Activated CD8-positive, alpha-beta memory T cell treated with anti-CD3 and anti-CD28 coated beads, Interleukin-2, amount 50 U/mL, for 48 hours (primary cell): ENCODE measurements around the gene ALK.

Experiments
- DNase-seq: peaks from one replicate; pipeline ENCODE4 v3.0.0-alpha.2; 2020

ALK gene

DNA sequence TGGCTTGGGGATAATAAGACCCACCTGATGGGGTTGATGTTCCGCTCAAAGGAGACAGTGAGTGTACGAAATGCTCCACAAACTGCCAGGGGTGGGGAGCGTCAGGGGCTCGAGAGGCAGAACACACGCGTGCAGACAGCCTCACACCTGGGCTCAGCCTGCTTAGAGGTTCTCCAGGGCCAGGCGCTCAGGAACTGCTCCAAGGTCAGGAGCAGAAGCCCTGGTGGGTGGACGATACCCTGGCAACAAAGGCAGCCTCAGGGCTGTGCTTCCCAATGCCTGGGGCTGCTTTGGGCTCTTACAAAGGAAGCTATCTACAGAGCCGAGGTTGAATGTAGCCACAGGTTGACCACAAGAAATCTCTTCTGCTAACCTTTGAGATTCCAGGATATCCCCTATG is 691.7 kb downstream of the ALK start:
- DNase-seq, result no peak

DNA sequence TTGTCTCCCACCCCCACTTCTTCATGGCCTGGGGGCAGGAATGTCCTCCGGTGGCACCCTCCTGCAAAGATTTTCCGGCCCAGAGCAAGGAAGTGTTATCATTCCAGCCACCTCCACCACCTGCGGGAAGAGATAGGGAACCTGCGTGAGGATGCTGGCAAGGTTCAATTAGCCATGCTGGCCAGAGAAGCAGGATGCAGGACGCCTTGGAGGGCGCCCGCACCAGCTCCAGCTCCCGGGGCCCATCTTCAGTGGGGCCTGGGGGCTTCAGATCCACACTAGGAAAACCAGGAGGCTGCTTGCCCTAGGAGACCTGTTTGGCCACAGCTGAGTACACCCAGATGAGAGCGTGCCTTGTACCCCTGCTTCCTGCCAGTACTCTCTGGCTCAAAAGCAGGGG is 692.4 kb downstream of the ALK start:
- DNase-seq, result no peak

DNA sequence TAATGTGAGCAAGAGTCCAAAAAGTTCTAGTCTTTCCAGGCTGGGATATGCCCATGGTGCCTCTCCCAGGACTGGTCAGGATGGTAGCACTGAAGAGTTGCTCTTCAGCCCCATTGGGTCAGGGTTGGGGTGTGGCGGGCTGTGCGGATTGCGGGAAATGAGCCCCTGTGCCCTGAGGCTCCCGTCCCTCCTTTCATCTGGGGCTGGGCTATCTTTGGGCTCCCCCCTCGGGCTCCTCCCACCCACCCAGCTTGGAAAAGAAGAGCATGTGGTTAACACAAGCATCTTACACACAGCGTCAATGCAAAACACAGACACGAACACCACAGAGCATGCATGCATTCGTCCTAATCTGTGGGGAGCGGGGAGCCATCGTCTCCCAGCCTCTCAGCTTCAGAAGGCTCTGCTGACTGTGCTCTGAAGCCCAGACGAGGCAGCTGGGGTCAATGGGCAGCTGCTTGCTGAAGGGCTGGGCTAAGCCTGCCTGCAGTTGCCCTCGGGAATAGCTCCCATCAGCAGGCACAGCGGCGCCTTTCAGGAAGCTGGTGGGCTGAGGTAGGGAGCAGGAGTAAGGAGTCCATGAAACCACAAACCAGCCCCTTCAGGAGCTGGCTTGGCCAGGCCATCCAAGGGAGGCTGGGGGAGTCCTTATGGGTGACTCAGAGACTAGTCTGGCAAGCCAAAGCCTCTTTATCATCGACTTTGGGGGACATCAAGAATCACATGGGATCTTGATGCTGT is 693.3 kb downstream of the ALK start:
- DNase-seq, result no peak

DNA sequence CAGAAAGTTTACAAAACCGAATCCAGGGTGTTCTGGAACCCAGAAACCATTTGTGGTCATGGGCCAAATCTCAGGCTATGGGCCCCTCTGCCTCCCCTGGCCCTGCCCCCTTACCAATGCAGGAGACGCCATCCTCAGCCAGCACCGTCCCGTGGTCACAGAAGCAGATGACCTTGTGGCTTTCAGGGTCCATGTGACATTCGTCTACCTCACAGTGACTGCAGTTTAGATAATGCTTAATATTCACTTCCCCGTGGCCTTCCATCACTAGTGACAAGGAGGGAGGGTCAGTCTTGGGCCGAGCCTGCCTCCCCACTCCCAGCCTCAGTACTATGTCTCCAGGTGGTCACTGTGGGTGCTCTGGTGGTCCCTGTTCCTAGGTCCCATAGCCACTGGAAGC is 694.6 kb downstream of the ALK start:
- DNase-seq, result no peak

DNA sequence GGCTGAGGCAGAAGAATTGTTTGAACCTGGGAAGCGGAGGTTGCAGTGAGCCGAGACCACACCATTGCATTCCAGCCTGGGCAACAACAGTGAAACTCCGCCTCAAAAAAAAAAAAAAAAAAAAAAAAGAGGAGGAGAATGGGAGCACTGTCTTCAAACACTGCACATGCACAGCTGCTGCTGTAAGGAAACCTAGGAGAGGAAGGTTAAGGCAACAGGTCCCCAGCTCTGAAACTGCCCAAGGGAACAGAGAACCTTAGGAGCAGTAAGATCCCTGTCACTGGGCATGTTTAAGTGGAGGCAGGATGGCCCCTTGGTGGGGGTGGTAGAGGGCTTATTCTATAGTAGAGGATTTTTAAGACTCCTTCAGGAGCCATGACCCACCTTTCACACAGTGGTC is 695.0 kb downstream of the ALK start:
- DNase-seq, result no peak

DNA sequence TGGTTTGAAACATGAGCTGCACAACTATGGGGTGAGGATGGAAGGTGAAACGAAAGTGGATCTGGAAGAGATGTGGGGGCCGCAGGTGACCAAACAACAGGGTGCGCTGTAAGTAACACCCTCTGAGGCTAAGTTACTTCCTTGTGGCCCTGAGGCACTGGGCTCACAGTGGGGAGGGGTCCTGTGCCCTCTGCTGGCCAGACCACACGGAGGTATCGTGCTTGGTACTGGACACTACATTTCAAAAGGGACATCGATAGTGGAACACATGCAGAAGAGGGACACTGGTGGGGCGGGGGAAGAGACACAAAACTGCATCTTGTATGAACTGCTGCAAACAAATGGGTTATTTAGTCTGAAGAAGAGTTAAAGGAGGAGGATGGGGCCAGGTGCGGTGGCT is 695.6 kb downstream of the ALK start:
- DNase-seq, result no peak

DNA sequence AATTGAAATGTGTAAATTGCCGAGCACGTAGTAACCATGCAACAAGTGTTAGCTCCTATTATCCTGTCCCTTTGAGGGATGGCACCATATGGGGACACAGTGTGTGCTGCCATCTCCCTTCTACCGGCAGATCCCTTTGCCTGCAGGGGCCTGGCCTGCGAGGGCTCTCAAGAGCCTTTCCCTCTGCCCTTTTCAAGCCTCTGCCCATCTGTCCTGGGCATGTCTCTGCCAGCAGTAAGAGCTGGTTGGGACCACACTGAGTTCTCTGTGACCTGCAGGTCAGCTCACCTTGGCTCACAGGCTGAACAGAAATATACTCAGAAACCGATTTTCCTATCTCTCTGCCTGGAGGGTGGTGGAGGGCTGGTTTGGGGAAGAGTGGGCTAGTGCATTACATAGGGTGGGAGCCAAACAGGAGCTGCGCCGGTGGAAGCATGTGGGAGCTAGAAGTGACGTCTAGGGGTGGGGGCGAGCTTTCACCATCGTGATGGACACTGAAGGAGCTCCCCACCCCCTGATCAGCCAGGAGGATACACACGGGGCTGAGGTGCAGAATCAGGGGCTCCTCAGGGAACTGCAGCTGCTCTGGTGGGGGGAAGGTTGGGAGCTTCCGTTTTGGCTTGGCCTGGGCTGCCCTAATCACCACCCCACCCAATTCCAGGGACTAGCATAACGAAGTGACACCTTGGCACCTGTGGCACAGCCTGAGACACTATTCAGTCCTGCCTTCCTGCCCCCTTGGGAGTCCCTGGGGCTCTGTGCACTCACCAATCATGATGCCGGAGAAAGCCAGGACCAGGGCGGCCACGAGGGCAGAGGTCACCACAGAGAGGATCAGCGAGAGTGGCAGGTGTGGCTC is 696.5 kb downstream of the ALK start:
- DNase-seq, result no peak

DNA sequence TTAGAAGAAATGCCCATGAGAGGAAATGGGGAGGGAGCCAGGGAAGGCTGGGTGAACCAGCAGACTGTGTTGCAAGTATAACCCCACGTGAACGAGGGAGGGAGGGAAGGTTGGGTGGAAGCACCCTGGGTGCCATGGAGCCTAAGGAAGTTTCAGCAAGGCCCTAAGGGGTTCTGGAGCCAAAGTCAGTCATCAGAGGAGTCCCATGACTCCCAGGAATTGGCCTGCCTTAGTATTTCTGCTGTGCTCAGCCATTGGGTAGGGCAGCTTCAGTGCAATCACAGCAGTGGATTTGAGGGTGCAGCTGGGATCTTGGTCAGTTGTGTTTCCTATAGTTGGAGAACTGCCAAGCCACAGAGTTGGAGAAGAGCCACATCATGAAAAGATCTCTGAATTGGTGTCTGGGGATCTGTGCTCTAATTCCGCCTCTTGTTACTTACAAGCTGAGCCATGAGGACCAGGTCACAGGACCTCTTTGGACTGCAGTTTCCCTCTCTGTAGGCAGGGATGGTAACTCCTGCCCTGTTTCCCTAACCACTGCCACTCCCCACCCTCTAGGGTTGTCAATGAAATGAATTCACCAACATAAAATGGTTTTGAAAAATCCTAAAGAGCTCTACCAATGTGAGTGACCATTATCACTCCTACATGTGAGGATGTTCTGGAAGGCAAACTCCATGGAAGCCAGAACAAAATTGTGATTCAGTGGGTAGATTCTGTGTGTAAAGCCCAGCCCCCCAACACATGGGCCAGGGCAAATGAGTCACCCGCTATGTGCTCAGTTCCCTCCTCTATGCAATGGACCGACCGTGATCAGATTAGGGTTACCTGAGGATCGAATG is 697.3 kb downstream of the ALK start:
- DNase-seq, result no peak

DNA sequence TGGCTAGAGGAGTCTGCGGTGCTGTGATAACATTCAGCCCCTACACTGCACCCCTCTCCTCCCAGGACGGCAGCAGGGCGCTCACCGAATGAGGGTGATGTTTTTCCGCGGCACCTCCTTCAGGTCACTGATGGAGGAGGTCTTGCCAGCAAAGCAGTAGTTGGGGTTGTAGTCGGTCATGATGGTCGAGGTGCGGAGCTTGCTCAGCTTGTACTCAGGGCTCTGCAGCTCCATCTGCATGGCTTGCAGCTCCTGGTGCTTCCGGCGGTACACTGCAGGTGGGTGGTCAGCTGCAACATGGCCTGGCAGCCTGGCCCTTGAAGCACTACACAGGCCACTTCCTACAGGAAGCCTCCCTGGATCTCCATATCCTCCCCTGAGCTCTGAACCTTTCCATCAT is 698.1 kb downstream of the ALK start:
- DNase-seq, result no peak

DNA sequence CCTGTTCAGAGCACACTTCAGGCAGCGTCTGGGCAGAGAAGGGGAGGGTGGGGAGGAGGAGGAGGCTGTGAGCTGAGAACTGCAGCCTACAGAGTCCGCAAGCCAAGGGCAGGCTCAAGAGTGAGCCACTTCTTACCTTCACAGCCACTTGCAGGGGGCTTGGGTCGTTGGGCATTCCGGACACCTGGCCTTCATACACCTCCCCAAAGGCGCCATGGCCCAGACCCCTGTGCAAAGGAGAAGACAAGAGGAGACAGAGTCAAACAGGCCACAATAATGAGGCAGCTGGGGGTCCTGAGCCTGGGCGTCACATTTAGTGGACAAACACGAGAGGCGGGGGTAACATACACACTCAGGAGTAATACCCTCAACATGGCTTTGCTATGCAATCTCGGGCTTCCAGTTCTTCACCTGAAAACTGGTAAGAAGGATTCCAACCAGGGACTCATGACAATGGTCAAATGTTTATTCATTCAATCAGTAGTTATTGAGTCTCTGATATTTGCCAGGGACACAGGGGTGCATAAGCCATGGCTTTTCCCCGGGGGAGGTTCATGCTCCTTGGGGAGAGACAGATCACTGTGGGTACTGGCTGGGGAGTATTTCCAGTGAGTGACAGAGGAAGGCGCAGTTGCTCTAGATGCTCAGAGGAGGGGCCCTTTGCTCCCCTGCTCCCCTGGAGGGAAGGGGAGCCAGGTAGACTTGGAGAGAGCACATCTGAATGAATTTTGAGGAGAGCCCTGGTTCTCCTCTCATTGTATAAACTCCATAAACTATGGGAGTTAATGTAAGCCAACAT is 698.8 kb downstream of the ALK start:
- DNase-seq, result no peak

DNA sequence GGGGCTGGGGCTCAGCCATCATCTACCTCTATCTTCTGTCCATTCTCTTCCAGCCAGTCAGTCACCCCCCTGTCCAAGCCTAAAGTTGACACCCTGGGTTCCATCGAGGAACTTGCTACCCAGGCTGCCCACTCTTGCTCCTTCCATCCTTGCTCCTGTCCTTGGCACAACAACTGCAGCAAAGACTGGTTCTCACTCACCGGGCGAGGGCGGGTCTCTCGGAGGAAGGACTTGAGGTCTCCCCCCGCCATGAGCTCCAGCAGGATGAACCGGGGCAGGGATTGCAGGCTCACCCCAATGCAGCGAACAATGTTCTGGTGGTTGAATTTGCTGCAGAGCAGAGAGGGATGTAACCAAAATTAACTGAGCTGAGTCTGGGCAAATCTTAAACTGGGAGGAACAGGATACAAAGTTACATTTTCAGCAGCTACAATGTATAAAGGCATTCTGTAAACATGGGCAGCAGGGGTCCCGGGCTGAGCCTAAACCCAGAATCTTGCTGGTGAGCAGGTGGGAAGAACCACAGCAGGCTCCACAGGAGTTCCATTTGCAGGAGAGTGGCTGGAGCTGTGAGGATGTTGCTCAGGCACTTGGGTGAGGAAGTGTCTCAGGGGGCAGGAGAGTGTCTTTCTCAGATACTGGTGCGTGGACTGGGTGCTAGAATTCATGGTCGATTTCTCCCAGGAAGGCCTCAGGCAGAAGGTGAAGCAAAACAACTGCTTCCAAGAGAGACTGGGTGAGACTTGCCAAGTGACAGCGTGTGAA is 700.7 kb downstream of the ALK start:
- DNase-seq, result no peak

DNA sequence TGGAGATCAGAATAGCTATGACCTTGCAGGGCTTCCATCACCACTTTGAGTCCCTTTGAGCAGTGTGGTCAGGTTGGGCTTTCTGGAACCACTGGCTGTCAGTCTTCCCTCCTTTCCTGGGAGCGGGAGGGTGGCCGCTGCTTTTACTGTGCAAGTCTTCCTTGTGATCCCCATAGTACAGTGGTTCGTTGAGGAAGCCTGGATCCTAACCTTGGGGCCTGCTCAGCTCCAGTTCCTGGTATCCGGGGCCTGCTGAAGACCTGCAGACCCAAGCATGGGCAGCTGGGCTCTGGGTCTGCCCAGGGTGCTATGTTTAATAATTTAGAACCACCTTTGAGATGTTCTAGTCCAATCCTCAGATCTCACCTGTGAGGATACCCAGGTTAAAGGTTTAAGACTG is 702.0 kb downstream of the ALK start:
- peak; percentile 35 for DNase-seq

DNA sequence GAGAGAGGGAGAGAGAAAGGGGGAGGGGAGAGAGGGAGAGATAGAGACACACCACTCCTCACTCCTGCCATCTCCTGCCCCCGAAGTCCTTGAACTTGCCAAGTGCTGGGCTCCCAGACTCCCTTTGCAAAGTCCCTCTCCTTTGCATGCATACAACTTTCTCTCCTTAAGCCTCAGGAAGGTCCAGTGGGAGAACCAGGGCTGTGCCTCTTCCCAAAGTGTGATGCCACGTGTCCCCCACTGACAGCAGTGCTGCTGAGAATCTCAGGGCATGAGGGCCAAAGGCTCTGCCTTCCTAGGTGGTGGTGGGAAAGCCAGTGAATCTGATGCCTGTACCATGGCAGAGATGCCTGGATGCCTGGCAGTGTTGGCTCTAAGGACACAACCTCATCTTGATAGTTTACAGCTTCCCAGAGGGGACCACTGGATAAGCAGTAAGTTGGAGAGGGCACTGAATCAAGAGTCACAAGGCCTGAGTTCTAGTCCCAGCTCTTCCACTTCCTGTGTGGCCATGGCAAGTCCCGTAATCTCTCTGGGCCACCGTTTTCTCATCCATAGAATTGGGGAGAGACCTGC is 702.7 kb downstream of the ALK start:
- peak; percentile 39 for DNase-seq

DNA sequence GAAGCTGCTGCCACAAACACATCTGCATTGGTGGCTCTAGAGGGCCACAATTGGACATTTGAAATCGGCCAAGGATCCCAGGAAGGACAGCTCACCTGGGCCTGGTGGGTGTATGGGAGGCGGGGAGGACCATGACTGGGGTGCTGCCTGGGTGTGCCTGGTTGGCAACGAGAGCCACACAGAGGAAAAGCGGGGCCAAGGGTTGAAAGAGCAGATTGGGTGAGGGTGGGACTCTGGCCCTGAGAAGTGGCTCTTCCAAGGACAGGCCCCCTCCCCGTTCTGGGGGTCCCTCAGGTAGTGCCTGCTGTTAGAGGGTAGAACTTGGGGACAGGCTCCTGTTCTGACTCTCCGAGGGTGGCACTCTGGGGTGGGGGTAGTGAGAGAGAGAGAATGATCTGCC is 703.3 kb downstream of the ALK start:
- peak; percentile 40 for DNase-seq

DNA sequence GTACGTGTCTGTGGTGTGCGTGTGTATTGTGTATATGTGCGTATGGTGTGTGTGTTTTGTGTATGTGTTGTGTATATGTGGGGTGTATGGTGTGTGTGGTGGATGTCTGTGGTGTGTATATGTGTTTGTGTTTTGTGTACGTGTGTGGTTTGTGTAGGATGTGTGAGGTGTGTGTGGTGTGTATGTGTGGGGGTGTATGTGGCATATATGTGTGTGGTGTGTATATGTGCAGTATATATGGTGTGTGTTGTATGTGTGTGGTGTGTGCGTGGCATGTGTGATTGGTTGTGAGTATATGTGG is 704.8 kb downstream of the ALK start:
- DNase-seq, result no peak

DNA sequence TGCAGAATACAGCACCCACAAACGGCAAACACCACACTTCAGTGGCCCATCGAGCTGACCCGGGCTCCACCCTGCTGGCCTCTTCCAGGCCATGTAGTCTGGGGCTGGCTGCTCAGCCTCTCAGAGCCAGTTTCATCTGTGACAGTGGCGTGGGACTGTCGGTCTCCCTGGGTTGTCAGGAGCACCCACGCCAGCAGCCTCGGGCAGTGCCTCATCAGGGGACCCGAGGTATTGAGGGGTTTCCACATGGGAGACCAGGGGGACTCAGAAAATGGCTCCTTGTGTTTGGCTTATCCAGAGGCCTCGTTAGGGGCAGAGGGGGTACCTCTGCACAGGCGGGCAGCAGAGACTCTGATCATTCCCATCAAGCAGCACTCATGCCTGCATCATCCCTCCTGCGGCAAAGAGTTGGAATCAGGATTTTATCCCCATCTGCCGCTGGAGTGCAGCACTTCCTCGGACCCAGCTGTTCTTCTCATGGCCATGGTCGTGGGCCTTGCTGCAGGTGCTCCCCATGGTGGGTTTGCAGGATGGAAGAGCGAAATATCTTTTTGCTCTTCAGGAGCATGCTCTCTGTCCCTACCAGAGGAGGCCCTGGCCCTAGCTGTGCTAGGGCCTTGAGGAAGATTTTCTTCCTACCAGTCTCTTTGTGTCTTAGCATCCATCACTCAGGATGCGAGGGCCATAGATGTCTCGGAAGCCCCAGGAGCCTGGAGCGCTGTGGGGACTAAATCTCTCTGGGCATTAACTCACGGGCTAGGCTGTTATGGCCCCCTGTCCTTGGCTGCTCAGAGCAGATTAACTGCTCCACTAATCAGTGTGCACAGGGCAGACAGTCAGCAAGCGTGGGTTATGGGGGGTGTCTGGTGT is 705.4 kb downstream of the ALK start:
- DNase-seq, result peak; percentile 29

DNA sequence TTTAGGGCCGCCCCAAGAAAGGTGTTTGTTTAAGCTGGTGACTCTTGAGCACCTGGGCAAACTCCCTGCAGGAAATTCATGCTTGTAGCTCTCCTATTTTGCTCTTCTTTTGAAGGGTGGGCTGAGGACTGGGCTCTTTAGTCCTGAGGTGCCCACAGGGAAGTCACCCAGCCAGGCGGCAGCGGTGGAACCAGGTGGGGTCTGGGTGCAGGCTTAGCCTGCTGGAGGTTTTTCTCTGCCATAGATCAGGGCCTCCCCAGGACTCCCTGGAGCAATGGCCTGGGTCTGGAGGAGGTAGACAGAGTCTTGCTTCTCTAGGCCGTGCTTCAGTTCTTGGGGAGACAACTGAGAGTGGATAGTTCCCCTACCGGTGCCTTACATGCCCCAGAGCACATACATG is 706.3 kb downstream of the ALK start:
- DNase-seq, result peak; percentile 26

DNA sequence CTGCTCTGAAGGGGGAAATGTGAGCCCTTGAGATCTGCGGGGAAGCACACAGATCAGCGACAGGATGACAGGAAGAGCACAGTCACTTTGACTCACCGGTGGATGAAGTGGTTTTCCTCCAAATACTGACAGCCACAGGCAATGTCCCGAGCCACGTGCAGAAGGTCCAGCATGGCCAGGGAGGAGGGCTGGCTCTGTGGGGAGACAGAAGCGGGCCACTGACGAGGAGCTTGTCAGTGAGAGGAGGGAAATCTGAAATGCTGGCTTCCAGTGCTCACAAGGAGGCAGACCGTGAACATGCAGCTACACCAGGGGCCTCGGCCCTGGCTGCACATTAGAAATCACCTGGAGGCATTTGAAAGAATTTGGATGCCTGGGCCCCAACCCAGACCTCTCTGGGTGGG is 707.5 kb downstream of the ALK start:
- peak; percentile 36 for DNase-seq

DNA sequence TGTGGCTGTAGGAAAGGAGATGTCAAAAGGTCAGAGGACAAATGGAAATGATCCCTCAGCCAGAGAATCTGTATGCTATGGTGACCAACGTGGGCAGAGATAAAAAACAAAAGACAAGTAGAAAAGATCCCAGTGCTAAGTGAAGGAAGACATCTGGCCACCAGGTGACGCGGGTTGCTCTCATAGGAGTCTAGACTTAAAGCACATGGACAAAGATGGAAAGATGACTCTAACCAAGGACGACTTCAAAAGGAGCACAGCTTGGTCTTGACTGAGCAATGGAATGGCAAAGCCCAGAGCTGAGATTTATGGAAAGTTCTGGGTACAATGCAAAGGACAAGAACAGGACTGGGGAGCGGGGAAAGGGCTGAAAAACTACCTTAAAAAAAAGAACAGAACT is 709.4 kb downstream of the ALK start:
- peak; percentile 17 for DNase-seq

DNA sequence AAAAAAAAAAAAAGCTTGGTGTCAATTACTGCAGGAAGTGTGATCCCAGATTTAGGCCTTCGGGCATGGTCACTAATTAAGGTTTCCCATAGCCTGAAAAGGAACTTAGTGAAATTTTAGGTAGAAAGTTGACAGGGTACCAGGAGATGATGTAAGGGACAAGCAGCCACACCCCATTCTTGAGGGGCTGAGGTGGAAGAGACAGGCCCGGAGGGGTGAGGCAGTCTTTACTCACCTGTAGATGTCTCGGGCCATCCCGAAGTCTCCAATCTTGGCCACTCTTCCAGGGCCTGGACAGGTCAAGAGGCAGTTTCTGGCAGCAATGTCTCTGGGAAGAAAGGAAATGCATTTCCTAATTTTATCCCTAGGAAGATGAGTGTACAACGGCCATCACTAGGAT is 711.8 kb downstream of the ALK start:
- no peak for DNase-seq
